Measurements from ENCODE around the gene TRIM15.

- TF ChIP-seq POLR2AphosphoS5 (IDR thresholded peaks at IDR 0.05; ENCODE audit: low read depth, low read length): peak; percentile 35; the same call in 1 of the 2 replicates
- no peak for TF ChIP-seq SIN3A (IDR thresholded peaks at IDR 0.05; ENCODE audit: borderline replicate concordance, insufficient read depth, low read length)
- no peak for TF ChIP-seq REST (IDR thresholded peaks at IDR 0.05; ENCODE audit: insufficient read depth in 1 of 2, low read depth in 2 of 2, low read length in 2 of 2)
These were observed 21.2 kb downstream of the TRIM15 start for GRCh38 chr6:30184417-30185031.
